MCF 10A (cell line): ENCODE results near the gene ZNF648. TPM values are rescaled to one million over a fixed set of nuclear protein-coding genes. Genes with fewer than 3 reads are reported as not detected.
A peak's percentile ranks its signal among the peaks of the same experiment; 100 is the strongest.

Source experiments
- BruUV-seq: library from RNA; stranded (reverse); fragments of 400-500 nt; replicated peaks from 2 replicates; lab custom pipeline; 2021; lab: Mats Ljungman, UMichigan
- CTCF ChIA-PET: fragments of 300-600 bp; sonication (Branson Sonifier 250); formaldehyde crosslinking; extraction: SDS; loops from one replicate; lab custom pipeline; 2021; ENCODE audit warnings: antibody characterized with exemption, inconsistent platforms; lab: Yijun Ruan, JAX
- POLR2A ChIA-PET: fragments of 300-600, 350-650 bp; sonication (Branson Sonifier 250); formaldehyde crosslinking; extraction: SDS; loops from one replicate; lab custom pipeline; 2020; ENCODE audit warnings: antibody characterized with exemption, inconsistent platforms; lab: Yijun Ruan, JAX
- DNase-seq: peaks from one replicate; pipeline ENCODE4 v3.0.0-alpha.2; 2018; ENCODE audit not compliant: unreplicated experiment
- H3K27ac Mint-ChIP-seq: one replicate; pipeline ENCODE4 v1.8.0; 2022; ENCODE audit warnings: mild to moderate bottlenecking, low read depth, mixed read lengths; ENCODE audit not compliant: unreplicated experiment
- H3K27me3 Mint-ChIP-seq: one replicate; pipeline ENCODE4 v1.8.0; 2022; ENCODE audit warnings: mixed read lengths; ENCODE audit not compliant: insufficient read depth, unreplicated experiment
- H3K36me3 Mint-ChIP-seq: one replicate; pipeline ENCODE4 v1.8.0; 2022; ENCODE audit warnings: mild to moderate bottlenecking, moderate library complexity, mixed read lengths; ENCODE audit not compliant: insufficient read depth, unreplicated experiment
- H3K4me1 Mint-ChIP-seq: one replicate; pipeline ENCODE4 v1.8.0; 2022; ENCODE audit warnings: mixed read lengths; ENCODE audit not compliant: insufficient read depth, unreplicated experiment
- H3K4me3 Mint-ChIP-seq: one replicate; pipeline ENCODE4 v1.8.0; 2022; ENCODE audit warnings: mild to moderate bottlenecking, moderate library complexity, mixed read lengths; ENCODE audit not compliant: unreplicated experiment
- H3K9me3 Mint-ChIP-seq: one replicate; pipeline ENCODE4 v1.8.0; 2022; ENCODE audit warnings: mixed read lengths; ENCODE audit not compliant: unreplicated experiment
- CTCF ChIP-seq: fragments of 200-600 bp; IDR thresholded peaks from one replicate; pipeline ENCODE4 v1.8.0; 2022; ENCODE audit warnings: antibody characterized with exemption, mild to moderate bottlenecking; ENCODE audit not compliant: unreplicated experiment
- intact Hi-C: fragments of 100-400 bp; cut with micrococcal nuclease; formaldehyde crosslinking; loops from 2 replicates; pipeline ENCODE4 v1.14.1; 2022
- total RNA-seq: library from RNA; stranded (reverse); gene quantifications from 2 replicates; pipeline ENCODE4 v1.2.3, GENCODE V29; 2022

The ZNF648 gene
- total RNA-seq, 1 experiment from 2014 or later: not detected

GRCh38 chr1:182086136-182086535, 24.6 kb upstream of the ZNF648 start:
- no peak for DNase-seq
- BruUV-seq: no TSS peak
- ChIA-PET CTCF (interaction anchor here (0.6 to 14.4 kb wide), 30 partner anchors 8 to 1043 kb away, joined by 3 to 450 read pairs (median 8); partner anchors contain the start of genes GLUL, RNASEL and TEDDM1), POLR2A (interaction anchor here (0.9 to 5.9 kb wide), 7 partner anchors 55 to 310 kb away, joined by 3 to 112 read pairs (median 25); partner anchors contain the start of gene GLUL)
- Mint-ChIP-seq H3K27me3 (no peaks in the 10 kb centered on the region), H3K4me3 (no peak overlapping the region), H3K36me3 (no peaks in the 10 kb centered on the region), H3K27ac (no peak overlapping the region), H3K9me3 (no peaks in the 10 kb centered on the region), H3K4me1 (peaks cover 27% of the 10 kb centered on the region)
- TF ChIP-seq CTCF: no peak
- intact Hi-C loops: no loop called here

- no peaks in the 10 kb centered on the region for H3K27me3 Mint-ChIP-seq
- peaks cover 27% of the 10 kb centered on the region for H3K4me1 Mint-ChIP-seq
- CTCF ChIA-PET: interaction anchor here (0.6 to 14.4 kb wide), 62 partner anchors 8 to 1287 kb away, joined by 3 to 450 read pairs (median 4); partner anchors contain the start of genes GLUL, RNASEL and TEDDM1
- no peak overlapping the region for H3K27ac Mint-ChIP-seq
- DNase-seq: no peak
- BruUV-seq: no TSS peak
- no peaks in the 10 kb centered on the region for H3K36me3 Mint-ChIP-seq
- H3K4me3 Mint-ChIP-seq: no peak overlapping the region
- POLR2A ChIA-PET: interaction anchor here (0.8 to 5.9 kb wide), 8 partner anchors 55 to 517 kb away, joined by 3 to 112 read pairs (median 8); partner anchors contain the start of gene GLUL
- intact Hi-C loops: loop anchor here (1.0 kb wide), 5 partner anchors 58 to 699 kb away; no protein-coding TSS in a partner anchor
- no peaks in the 10 kb centered on the region for H3K9me3 Mint-ChIP-seq
- no peak for TF ChIP-seq CTCF
Measured at GRCh38 chr1:182085726-182086125, 24.2 kb upstream of the ZNF648 start.

GRCh38 chr1:182084487-182085316, 23.2 kb upstream of the ZNF648 start:
- H3K27me3 Mint-ChIP-seq: no peaks in the 10 kb centered on the region
- H3K4me1 Mint-ChIP-seq: peaks cover 27% of the 10 kb centered on the region
- POLR2A ChIA-PET: interaction anchor here (0.5 to 5.9 kb wide), 11 partner anchors 59 to 755 kb away, joined by 3 to 112 read pairs (median 4); partner anchors contain the start of gene GLUL
- no peak overlapping the region for H3K4me3 Mint-ChIP-seq
- DNase-seq: peak; percentile 91
- CTCF ChIA-PET: interaction anchor here (0.5 to 14.4 kb wide), 88 partner anchors 8 to 750 kb away, joined by 3 to 450 read pairs (median 4); partner anchors contain the start of genes GLUL, RNASEL and TEDDM1
- H3K9me3 Mint-ChIP-seq: no peaks in the 10 kb centered on the region
- TF ChIP-seq CTCF: peak; percentile 98
- no peaks in the 10 kb centered on the region for H3K36me3 Mint-ChIP-seq
- intact Hi-C loops: loop anchor here (1.0 kb wide), 6 partner anchors 59 to 700 kb away; no protein-coding TSS in a partner anchor
- no peak overlapping the region for H3K27ac Mint-ChIP-seq
- BruUV-seq: no TSS peak
